Retinal pigment epithelial cell (primary cell): ENCODE data around the gene GIPC1.
"Not testable (repeated sequence)": the region's sequence is repeated elsewhere in the genome, so short reads cannot be mapped to it uniquely, and the experiment has no call there.

Experiments
- DNase-seq: peaks from one replicate; pipeline ENCODE4 v3.0.0-alpha.2; 2010; ENCODE audit warnings: low read depth
- H3K4me3 ChIP-seq: 2 replicates; pipeline ENCODE4 v1.5.1; 2011; ENCODE audit warnings: mild to moderate bottlenecking, low read length, control low read depth, moderate library complexity
- TF ChIP-seq, protein P1 (sequence below): conservative IDR thresholded peaks from 2 replicates; pipeline ENCODE4 v1.5.1; 2011; ENCODE audit warnings: low read depth, low read length, control low read depth, inconsistent platforms

Gene GIPC1, protein sequence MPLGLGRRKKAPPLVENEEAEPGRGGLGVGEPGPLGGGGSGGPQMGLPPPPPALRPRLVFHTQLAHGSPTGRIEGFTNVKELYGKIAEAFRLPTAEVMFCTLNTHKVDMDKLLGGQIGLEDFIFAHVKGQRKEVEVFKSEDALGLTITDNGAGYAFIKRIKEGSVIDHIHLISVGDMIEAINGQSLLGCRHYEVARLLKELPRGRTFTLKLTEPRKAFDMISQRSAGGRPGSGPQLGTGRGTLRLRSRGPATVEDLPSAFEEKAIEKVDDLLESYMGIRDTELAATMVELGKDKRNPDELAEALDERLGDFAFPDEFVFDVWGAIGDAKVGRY

DNA sequence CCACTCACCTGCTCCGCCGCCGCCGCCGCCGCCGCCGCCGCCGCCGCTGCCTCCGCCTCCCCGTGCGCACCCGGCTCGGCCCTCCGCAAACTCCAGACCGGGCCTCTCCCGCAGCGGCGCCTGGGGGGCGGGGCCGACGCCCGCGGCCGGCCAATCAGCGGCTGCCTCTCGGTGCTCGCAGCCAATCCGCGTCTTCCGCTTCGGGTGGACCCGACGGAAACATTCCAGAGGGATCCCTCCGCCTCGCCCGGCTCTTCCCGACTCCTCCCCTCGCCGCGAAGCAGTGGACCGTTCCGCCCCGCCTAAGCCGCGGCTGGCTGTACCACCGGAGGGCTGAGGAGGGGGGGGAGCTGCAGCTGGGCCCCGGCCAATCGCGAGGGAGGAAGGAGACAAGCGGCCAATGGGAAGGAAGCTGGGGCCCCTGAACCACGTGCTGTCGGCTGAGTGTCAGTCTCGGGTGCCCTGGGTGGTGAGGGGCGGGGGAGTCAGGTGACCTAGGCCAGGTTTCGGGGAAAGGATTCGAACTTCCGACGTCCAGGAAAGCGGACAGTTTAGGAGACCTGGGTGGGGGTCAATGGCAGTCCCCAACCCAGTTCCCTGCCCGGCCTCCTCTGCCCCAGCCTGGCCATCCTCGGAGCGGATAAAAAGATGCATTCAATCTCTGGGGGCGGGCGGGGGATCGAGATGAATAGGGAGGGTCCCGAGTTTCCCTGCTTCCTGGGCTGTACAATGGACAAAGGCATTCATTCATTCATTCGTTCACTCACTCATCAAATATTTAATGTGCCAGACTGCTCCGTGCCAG lies at the start of gene GIPC1:
TSS of gene GIPC1 (minus strand) at position 99 of the 805 bp plus-strand sequence. CDS start 13,151 bp downstream, outside the sequence.
- peak; percentile 98 for DNase-seq
- peak within 1 kb of the TSS; percentile 93 for H3K4me3 ChIP-seq
- TF ChIP-seq, protein P1, sequence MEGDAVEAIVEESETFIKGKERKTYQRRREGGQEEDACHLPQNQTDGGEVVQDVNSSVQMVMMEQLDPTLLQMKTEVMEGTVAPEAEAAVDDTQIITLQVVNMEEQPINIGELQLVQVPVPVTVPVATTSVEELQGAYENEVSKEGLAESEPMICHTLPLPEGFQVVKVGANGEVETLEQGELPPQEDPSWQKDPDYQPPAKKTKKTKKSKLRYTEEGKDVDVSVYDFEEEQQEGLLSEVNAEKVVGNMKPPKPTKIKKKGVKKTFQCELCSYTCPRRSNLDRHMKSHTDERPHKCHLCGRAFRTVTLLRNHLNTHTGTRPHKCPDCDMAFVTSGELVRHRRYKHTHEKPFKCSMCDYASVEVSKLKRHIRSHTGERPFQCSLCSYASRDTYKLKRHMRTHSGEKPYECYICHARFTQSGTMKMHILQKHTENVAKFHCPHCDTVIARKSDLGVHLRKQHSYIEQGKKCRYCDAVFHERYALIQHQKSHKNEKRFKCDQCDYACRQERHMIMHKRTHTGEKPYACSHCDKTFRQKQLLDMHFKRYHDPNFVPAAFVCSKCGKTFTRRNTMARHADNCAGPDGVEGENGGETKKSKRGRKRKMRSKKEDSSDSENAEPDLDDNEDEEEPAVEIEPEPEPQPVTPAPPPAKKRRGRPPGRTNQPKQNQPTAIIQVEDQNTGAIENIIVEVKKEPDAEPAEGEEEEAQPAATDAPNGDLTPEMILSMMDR: no peak

DNA sequence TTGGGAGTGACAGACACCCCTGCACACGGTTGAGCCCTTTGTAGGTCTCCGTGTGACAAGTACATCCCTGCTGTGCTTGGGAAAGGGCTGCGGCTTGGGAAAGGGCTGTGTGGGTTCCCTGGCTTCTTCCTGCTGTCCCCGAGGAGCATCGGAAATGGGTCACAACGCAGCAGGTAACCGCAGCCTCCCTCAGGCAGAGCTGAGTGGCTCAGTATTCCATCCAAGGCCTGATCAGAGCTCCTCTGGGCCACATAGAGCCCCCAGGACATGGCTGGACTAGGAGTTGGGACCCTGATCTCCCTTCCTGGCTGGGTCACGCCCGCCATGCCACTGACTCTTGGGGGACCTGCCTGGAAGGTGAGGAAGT lies 49.8 kb upstream of the GIPC1 start:
- DNase-seq: no peak
- TF ChIP-seq, protein P1: no peak
- H3K4me3 ChIP-seq: no peak overlapping the region

DNA sequence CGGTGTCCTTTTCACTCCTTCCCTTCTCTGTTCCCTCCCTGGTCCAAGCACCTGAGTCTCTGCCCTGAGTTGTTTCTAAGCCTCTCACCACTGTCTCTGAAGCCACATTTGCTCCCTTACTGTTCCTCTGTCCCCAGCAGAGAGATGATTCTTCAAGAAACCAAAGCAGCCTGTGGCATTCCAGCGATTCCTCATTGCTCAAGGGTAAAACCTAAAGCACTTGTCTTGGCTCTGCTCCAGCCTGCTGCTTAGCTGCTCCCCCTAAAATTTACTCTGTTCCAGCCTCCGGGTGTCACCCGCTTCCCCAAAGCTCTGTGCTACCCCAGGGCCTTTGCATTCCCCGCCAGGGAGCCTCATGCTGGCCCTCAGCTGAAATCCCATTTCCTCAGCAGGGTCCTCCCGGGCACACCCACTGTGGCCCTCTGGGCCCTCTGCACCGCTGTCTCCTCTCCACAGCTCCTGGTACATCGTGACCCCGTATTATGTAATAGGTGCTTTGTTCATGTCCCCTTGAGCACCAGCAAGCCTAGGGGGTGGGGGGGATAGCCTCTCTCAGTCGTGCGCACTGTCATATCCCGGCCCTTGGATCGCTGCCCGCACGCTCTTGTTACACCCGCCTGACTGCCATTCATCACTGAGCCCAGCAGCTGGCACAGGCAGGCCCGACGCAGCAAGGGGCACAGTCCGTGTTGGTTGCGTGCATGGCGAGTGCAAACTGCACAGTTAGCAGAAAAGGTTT lies 49.2 kb upstream of the GIPC1 start:
- no peak overlapping the region for H3K4me3 ChIP-seq
- no peak for DNase-seq
- TF ChIP-seq, protein P1: no peak

DNA sequence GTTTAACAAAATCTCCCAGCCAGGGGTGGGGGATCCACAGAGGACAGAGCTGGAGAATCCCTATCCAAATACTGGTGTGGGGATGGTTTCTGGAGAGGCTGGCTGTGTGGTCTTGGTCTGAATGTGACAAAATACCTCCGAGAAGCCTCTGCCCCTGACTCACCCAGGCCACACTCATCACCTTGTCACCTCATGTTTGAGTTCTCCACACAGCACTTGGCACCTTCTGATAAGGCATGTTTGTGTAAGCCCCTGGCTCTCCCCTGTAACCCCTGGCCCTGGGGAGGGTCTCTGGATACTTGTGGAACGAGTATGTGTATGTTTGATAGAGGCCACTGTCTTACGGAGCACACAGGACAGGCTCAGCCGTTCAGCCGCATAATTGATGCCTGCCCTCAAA lies 48.1 kb upstream of the GIPC1 start:
- no peak overlapping the region for H3K4me3 ChIP-seq
- no peak for DNase-seq
- TF ChIP-seq, protein P1: no peak

DNA sequence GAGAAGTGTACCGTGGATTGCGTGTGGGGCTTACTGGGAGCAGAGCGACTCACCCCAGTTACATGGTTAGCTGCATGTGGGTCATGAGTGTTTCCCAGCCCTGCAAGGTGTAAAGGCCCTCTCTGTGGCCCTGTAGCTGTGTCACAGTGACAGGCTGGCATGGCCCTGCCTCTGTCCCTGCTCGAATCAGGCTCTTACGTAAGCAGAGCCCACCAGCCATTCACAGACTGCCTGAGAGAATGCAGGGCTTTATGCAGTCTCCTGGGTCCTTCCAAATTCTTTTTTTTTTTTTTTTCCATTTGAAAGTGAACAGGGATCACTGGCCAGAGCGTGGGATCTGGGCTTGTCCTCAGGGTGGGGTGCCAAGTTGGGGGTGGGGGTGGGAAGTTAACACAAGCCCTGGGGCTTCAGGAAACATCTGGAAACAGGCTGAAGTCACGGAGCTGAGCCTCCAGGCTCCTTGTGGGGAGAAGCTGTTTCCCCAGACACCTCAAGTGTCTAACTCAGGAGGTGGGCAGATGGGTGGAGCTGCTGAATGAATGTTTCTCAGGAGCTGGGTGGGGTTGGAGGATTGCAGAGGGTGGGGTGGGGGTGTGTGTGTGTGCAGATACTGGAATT lies 46.9 kb upstream of the GIPC1 start:
- TF ChIP-seq, protein P1: no peak
- no peak overlapping the region for H3K4me3 ChIP-seq
- DNase-seq: no peak

DNA sequence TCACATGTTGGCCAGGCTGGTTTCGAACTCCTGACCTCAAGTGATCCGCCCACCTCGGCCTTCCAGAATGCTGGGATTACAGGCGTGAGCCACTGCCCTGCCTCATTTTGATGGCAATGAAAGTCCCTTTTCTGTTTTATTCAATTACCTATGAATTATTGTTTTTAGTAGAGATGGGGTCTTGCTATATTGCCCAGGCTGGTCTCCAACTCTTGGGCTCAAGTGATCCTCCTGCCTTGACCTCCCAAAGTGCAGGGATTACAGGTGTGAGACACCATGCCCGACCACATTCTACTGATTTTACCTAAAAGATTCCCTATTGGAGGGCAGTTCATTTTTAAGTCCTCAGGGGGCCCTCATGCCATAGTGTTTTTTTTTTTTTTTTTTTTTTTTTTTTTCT lies 46.1 kb upstream of the GIPC1 start:
- not testable (repeated sequence) for DNase-seq, H3K4me3 ChIP-seq
